Right lobe of liver (tissue), 4 donors: ENCODE measurements around the gene HORMAD1.

ENCODE experiments used
- CTCF ChIP-seq, 4 donors: fragments of 200-600 bp in 3 of 4; fragments of 450-650 bp in 1 of 4; IDR thresholded peaks; one replicate each; pipeline versions ENCODE4 v1.5.1 to v1.8.0; 2016 to 2022; ENCODE audit warnings: antibody characterized with exemption in 4 of 4, mild to moderate bottlenecking in 2 of 4
- POLR2A ChIP-seq: fragments of 450-650 bp; IDR thresholded peaks from one replicate; pipeline ENCODE4 v1.6.1; 2017; ENCODE audit warnings: antibody characterized with exemption, mild to moderate bottlenecking
- donor health status: DM: no; HTN: no; CAD: no.
- donor health status: DM: no; HTN: no; CAD: no.
- donor health status: DM: no; HTN: yes; CAD: no.

DNA sequence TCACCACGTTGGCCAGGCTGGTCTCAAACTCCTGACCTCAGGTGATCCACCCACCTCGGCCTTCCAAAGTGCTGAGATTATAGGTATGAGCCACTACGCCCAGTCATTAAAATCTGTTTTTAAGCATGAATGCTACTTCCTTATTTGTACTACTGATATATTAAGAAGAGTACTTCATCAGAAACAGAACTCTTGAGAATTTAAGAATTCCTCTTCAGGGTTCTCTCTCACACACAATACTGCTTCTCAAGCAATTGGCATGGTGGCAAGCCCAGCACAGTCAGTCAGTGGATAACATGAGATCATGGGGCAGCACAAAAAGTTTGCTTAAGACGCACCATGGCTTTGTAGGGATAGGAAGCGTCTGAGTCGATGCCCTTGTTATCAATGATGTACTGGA lies 30.7 kb upstream of the HORMAD1 start:
- TF ChIP-seq CTCF (IDR thresholded peaks at IDR 0.05) = no peak
- no peak for TF ChIP-seq POLR2A
